HL-60 (cell line): ENCODE results near the gene ARID1B.

Experiments used
- DNase-seq, 2 experiments: peaks; one replicate each; pipeline ENCODE4 v3.0.0-alpha.2; 2010 to 2020; ENCODE audit warnings: low read depth in 1 of 2, low spot score in 1 of 2
- H3K27ac ChIP-seq: fragments of 250-450 bp; sonication (Bioruptor Pico); replicated peaks from 2 replicates; pipeline ENCODE4 v1.5.1; 2020; ENCODE audit warnings: mild to moderate bottlenecking, moderate library complexity
- H3K27me3 ChIP-seq: fragments of 250-450 bp; sonication (Bioruptor Pico); 2 replicates; pipeline ENCODE4 v1.5.1; 2021; ENCODE audit warnings: mild to moderate bottlenecking, moderate library complexity; ENCODE audit not compliant: insufficient read depth, poor library complexity, severe bottlenecking
- H3K4me3 ChIP-seq: replicated peaks from 2 replicates; pipeline ENCODE4 v1.5.1; 2011; ENCODE audit warnings: mild to moderate bottlenecking, control low read depth, low read length; ENCODE audit not compliant: insufficient read depth
- CTCF ChIP-seq: IDR thresholded peaks from one replicate; pipeline ENCODE4 v1.5.1; 2011; ENCODE audit warnings: low read length, control low read depth, inconsistent platforms; ENCODE audit not compliant: insufficient read depth
- GABPA ChIP-seq: IDR thresholded peaks from 2 replicates; pipeline ENCODE4 v1.6.1; 2012; ENCODE audit warnings: low read depth
- POLR2AphosphoS5 ChIP-seq: IDR thresholded peaks from 2 replicates; pipeline ENCODE4 v1.6.1; 2012; ENCODE audit warnings: low read depth
- REST ChIP-seq: IDR thresholded peaks from 2 replicates; pipeline ENCODE4 v1.6.1; 2012; ENCODE audit warnings: low read depth; ENCODE audit not compliant: insufficient replicate concordance
- SPI1 ChIP-seq: IDR thresholded peaks from 2 replicates; pipeline ENCODE4 v1.6.1; 2012; ENCODE audit warnings: low read depth, mild to moderate bottlenecking, borderline replicate concordance

ARID1B gene

DNA sequence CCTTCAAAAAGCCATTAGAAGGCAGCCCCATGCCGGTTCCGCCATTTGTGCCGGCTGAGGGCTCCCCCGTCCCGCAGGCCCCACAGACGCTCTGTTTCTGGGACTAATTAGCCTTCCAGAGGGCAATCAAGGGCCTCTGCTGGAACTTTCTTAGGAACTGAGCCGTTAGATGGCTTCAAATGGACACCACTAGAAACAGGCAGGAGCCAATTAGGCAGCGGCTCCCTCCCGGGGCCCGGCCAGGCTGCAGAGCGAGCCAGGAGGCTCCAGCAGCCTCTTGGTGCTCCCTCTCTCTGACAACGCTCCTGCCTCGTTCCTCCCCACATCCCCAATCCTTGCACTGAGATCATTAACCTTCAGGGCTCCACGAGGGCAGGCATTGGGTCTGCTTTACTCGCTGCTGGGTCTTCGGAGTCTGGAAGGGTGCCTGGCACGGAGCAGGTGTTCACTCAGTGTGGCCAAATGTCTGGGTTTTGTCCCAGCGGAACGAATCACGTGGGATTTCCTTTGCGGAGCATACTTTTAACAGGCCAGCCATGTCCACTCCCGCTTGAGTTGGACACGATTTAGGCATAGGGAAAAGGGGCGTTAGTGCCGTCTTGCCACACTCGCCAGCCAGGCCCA lies 447.9 kb downstream of the ARID1B start:
- no peaks in the 10 kb centered on the region for H3K27me3 ChIP-seq
- H3K4me3 ChIP-seq = no peak overlapping the region
- H3K27ac ChIP-seq = no peak overlapping the region
- no peak for TF ChIP-seq POLR2AphosphoS5
- no peak for TF ChIP-seq REST
- TF ChIP-seq GABPA = no peak
- no peak for TF ChIP-seq CTCF
- no peak for DNase-seq

GRCh38 chr6:157225575-157225995 lies 448.4 kb downstream of the ARID1B start:
- Histone ChIP-seq H3K27ac (no peak overlapping the region), H3K27me3 (no peaks in the 10 kb centered on the region), H3K4me3 (no peak overlapping the region)
- TF ChIP-seq REST (no peak), CTCF (no peak), GABPA (no peak), SPI1 (no peak), POLR2AphosphoS5 (no peak)
- no peak for DNase-seq

- no peak for TF ChIP-seq REST
- TF ChIP-seq CTCF = no peak
- Histone ChIP-seq H3K4me3 (no peak overlapping the region), H3K27ac (no peak overlapping the region), H3K27me3 (no peaks in the 10 kb centered on the region)
- no peak for DNase-seq
Measured at GRCh38 chr6:157226026-157226625, 448.9 kb downstream of the ARID1B start.
